Hepatocyte (in vitro differentiated cells): ENCODE data around the gene PSD. TPM values are rescaled to one million over a fixed set of nuclear protein-coding genes. Genes with fewer than 3 reads are reported as not detected.

ENCODE experiments used
- DNase-seq: peaks from one replicate; pipeline ENCODE4 v3.0.0-alpha.2; 2016; ENCODE audit warnings: low spot score
- H2AFZ ChIP-seq: fragments of 200-600 bp; sonication (generic); 2 replicates; pipeline ENCODE4 v1.6.0; 2016; ENCODE audit warnings: antibody characterized with exemption, mild to moderate bottlenecking
- H3K27ac ChIP-seq: fragments of 200-600 bp; sonication (generic); 2 replicates; pipeline ENCODE4 v1.5.1; 2016; ENCODE audit warnings: mild to moderate bottlenecking
- H3K27me3 ChIP-seq: fragments of 200-600 bp; sonication (generic); 2 replicates; pipeline ENCODE4 v1.6.1; 2016
- H3K36me3 ChIP-seq: fragments of 200-600 bp; sonication (generic); replicated peaks from 2 replicates; pipeline ENCODE4 v1.5.1; 2016; ENCODE audit warnings: low read depth; ENCODE audit not compliant: insufficient read depth
- H3K4me1 ChIP-seq: fragments of 200-600 bp; sonication (generic); 2 replicates; pipeline ENCODE4 v1.5.1; 2016; ENCODE audit warnings: mild to moderate bottlenecking, moderate library complexity; ENCODE audit not compliant: insufficient read depth
- H3K4me2 ChIP-seq: fragments of 200-600 bp; sonication (generic); 2 replicates; pipeline ENCODE4 v1.6.0; 2016
- H3K4me3 ChIP-seq: fragments of 200-600 bp; sonication (generic); 2 replicates; pipeline ENCODE4 v1.5.1; 2016; ENCODE audit warnings: mild to moderate bottlenecking
- H3K79me2 ChIP-seq: fragments of 200-600 bp; sonication (generic); 2 replicates; pipeline ENCODE4 v1.6.0; 2017; ENCODE audit warnings: mild to moderate bottlenecking
- H3K9me2 ChIP-seq: fragments of 200-600 bp; sonication (generic); replicated peaks from 2 replicates; pipeline ENCODE4 v1.6.0; 2017; ENCODE audit warnings: mild to moderate bottlenecking; ENCODE audit not compliant: insufficient read depth
- H3K9me3 ChIP-seq: fragments of 200-600 bp; sonication (generic); 2 replicates; pipeline ENCODE4 v1.5.1; 2016; ENCODE audit warnings: low read depth, mild to moderate bottlenecking
- H4K20me1 ChIP-seq: fragments of 200-600 bp; sonication (generic); 2 replicates; pipeline ENCODE4 v1.6.0; 2016; ENCODE audit warnings: mild to moderate bottlenecking; ENCODE audit not compliant: insufficient read depth, poor library complexity, severe bottlenecking
- CTCF ChIP-seq: fragments of 200-600 bp; sonication (generic); IDR thresholded peaks from 2 replicates; pipeline ENCODE4 v1.5.1; 2016; ENCODE audit warnings: antibody characterized with exemption, mild to moderate bottlenecking; ENCODE audit not compliant: poor library complexity
- EZH2 ChIP-seq: fragments of 200-600 bp; sonication (generic); IDR thresholded peaks from 2 replicates; pipeline ENCODE4 v1.6.1; 2016; ENCODE audit warnings: antibody characterized with exemption, mild to moderate bottlenecking, borderline replicate concordance
- EZH2phosphoT487 ChIP-seq: fragments of 200-600 bp; sonication (generic); IDR thresholded peaks from one replicate; pipeline ENCODE4 v1.6.1; 2018; ENCODE audit warnings: antibody characterized with exemption, mild to moderate bottlenecking, low read depth, moderate library complexity; ENCODE audit not compliant: unreplicated experiment, severe bottlenecking
- WGBS: methylation state at CpG from one replicate; pipeline ENCODE4 v1.1.6; 2016; ENCODE audit warnings: low lambda C conversion rate; ENCODE audit errors: missing lambda C conversion rate; 5-methylcytosine and 5-hydroxymethylcytosine counted together
- polyA plus RNA-seq: library from polyadenylated mRNA; unstranded; fragments of >200 nt; fragmentation: Nextera tagmentation; extraction: Ambion mirVana; gene quantifications from 2 replicates; pipeline ENCODE4 v1.2.1, GENCODE V29; 2016
- total RNA-seq: library from RNA; depleted of rRNA; stranded (reverse); fragments of >200 nt; gene quantifications from 2 replicates; pipeline ENCODE4 v1.2.3, GENCODE V29; 2014

The PSD gene
- total and polyA plus RNA-seq, 2 experiments from 2014 or later = 13.1 to 20.1 TPM

GRCh38 chr10:102400598-102401341, 17.8 kb downstream of the PSD start:
- Histone ChIP-seq H3K9me3 (no peaks in the 10 kb centered on the region), H3K9me2 (no peaks in the 10 kb centered on the region), H4K20me1 (no peaks in the 10 kb centered on the region), H3K4me2 (no peak overlapping the region), H3K27me3 (no peaks in the 10 kb centered on the region), H3K36me3 (no peaks in the 10 kb centered on the region), H3K4me1 (peaks cover 16% of the 10 kb centered on the region), H3K27ac (no peak overlapping the region), H3K79me2 (peaks cover 11% of the 10 kb centered on the region), H2AFZ (no peak overlapping the region), H3K4me3 (no peak overlapping the region)
- 96% methylated on average over 20 of the region's 22 CpGs for WGBS
- TF ChIP-seq EZH2phosphoT487 = no peak
- no peak for TF ChIP-seq EZH2
- no peak for TF ChIP-seq CTCF
- no peak for DNase-seq

GRCh38 chr10:102400076-102400475, 18.5 kb downstream of the PSD start:
- Histone ChIP-seq H2AFZ (no peak overlapping the region), H3K36me3 (no peaks in the 10 kb centered on the region), H3K4me2 (peak overlapping the region; percentile 97), H3K4me1 (peaks cover 16% of the 10 kb centered on the region), H3K27ac (peak overlapping the region; percentile 57), H4K20me1 (no peaks in the 10 kb centered on the region), H3K9me3 (no peaks in the 10 kb centered on the region), H3K4me3 (no peak overlapping the region), H3K9me2 (no peaks in the 10 kb centered on the region), H3K27me3 (no peaks in the 10 kb centered on the region), H3K79me2 (peaks cover 11% of the 10 kb centered on the region)
- TF ChIP-seq EZH2 (no peak), CTCF (no peak), EZH2phosphoT487 (no peak)
- WGBS = 98% methylated on average over 17 of the region's 17 CpGs
- no peak for DNase-seq

GRCh38 chr10:102399217-102400021, 19.2 kb downstream of the PSD start:
- no peaks in the 10 kb centered on the region for H3K27me3 ChIP-seq
- peak overlapping the region; percentile 97 for H3K4me2 ChIP-seq
- H2AFZ ChIP-seq = peak overlapping the region; percentile 35
- DNase-seq = peak; percentile 94
- H3K79me2 ChIP-seq = peaks cover 11% of the 10 kb centered on the region
- no peaks in the 10 kb centered on the region for H4K20me1 ChIP-seq
- TF ChIP-seq CTCF = peak; percentile 98
- no peak for TF ChIP-seq EZH2
- TF ChIP-seq EZH2phosphoT487 = no peak
- H3K4me1 ChIP-seq = peaks cover 16% of the 10 kb centered on the region
- H3K9me3 ChIP-seq = no peaks in the 10 kb centered on the region
- H3K36me3 ChIP-seq = no peaks in the 10 kb centered on the region
- WGBS = 7% methylated on average over 55 of the region's 72 CpGs
- H3K4me3 ChIP-seq = peak overlapping the region; percentile 84
- peak overlapping the region; percentile 92 for H3K27ac ChIP-seq
- no peaks in the 10 kb centered on the region for H3K9me2 ChIP-seq
